ENCODE data around the gene ZDHHC1. TPM values are rescaled to one million over a fixed set of nuclear protein-coding genes. Genes with fewer than 3 reads are reported as not detected.

Gene ZDHHC1
- total RNA-seq, 2 donors from 2014 or later = 0.35 TPM; not detected in 1

- Mint-ChIP-seq H3K4me1 (peaks cover 30% of the 10 kb centered on the region), H3K4me3 (peak overlapping the region; percentile 65), H3K36me3 (ENCODE audit: low read depth) (peaks cover 5% of the 10 kb centered on the region), H3K27me3 (no peaks in the 10 kb centered on the region), H3K27ac (peak overlapping the region; percentile 88)
- DNase-seq (no peak), ATAC-seq (no peak)
- no peaks in the 10 kb centered on the region for H3K9me3 ChIP-seq (ENCODE audit: control insufficient read depth, low read length, poor library complexity, severe bottlenecking)
These were observed 40.3 kb upstream of the ZDHHC1 start for GRCh38 chr16:67456391-67457081.

GRCh38 chr16:67454852-67455251 lies 38.6 kb upstream of the ZDHHC1 start:
- no peak for DNase-seq

GRCh38 chr16:67454104-67454503 lies 37.8 kb upstream of the ZDHHC1 start:
- Mint-ChIP-seq H3K36me3 (ENCODE audit: low read depth) (peaks cover 7% of the 10 kb centered on the region), H3K4me3 (peak overlapping the region; percentile 36), H3K4me1 (peaks cover 37% of the 10 kb centered on the region), H3K27me3 (no peaks in the 10 kb centered on the region), H3K27ac (peak overlapping the region; percentile 77)
- no peak for DNase-seq
- no peaks in the 10 kb centered on the region for H3K9me3 ChIP-seq (ENCODE audit: control insufficient read depth, low read length, poor library complexity, severe bottlenecking)
- ATAC-seq = no peak

More at GRCh38 chr16:67454852-67455251, 38.6 kb upstream of the ZDHHC1 start:
- no peaks in the 10 kb centered on the region for H3K9me3 ChIP-seq (ENCODE audit: control insufficient read depth, low read length, poor library complexity, severe bottlenecking)
- Mint-ChIP-seq H3K4me3 (peak overlapping the region; percentile 61), H3K36me3 (ENCODE audit: low read depth) (peaks cover 7% of the 10 kb centered on the region), H3K27me3 (no peaks in the 10 kb centered on the region), H3K4me1 (peaks cover 32% of the 10 kb centered on the region), H3K27ac (peak overlapping the region; percentile 77)
- no peak for ATAC-seq

GRCh38 chr16:67451704-67452435 lies 35.6 kb upstream of the ZDHHC1 start:
- Mint-ChIP-seq H3K36me3 (ENCODE audit: low read depth) (peaks cover 7% of the 10 kb centered on the region), H3K4me3 (no peak overlapping the region), H3K4me1 (peaks cover 37% of the 10 kb centered on the region), H3K27me3 (no peaks in the 10 kb centered on the region), H3K27ac (no peak overlapping the region)
- DNase-seq = no peak
- H3K9me3 ChIP-seq (ENCODE audit: control insufficient read depth, low read length, poor library complexity, severe bottlenecking) = no peaks in the 10 kb centered on the region
- no peak for ATAC-seq

GRCh38 chr16:67451061-67451703 lies 34.9 kb upstream of the ZDHHC1 start:
- Mint-ChIP-seq H3K27ac (peak overlapping the region; percentile 65), H3K4me3 (peak overlapping the region; percentile 63), H3K4me1 (peaks cover 32% of the 10 kb centered on the region), H3K27me3 (no peaks in the 10 kb centered on the region), H3K36me3 (ENCODE audit: low read depth) (peaks cover 7% of the 10 kb centered on the region)
- H3K9me3 ChIP-seq (ENCODE audit: control insufficient read depth, low read length, poor library complexity, severe bottlenecking) = no peaks in the 10 kb centered on the region
- ATAC-seq (no peak), DNase-seq (no peak)

- ATAC-seq (no peak), DNase-seq (no peak)
- no peaks in the 10 kb centered on the region for H3K27me3 Mint-ChIP-seq
- no peaks in the 10 kb centered on the region for H3K9me3 ChIP-seq (ENCODE audit: control insufficient read depth, low read length, poor library complexity, severe bottlenecking)
- H3K36me3 Mint-ChIP-seq (ENCODE audit: low read depth) = peaks cover 9% of the 10 kb centered on the region
- peaks cover 31% of the 10 kb centered on the region for H3K4me1 Mint-ChIP-seq
- H3K27ac Mint-ChIP-seq = peak overlapping the region; percentile 65
- H3K4me3 Mint-ChIP-seq = no peak overlapping the region
These were observed 33.5 kb upstream of the ZDHHC1 start for GRCh38 chr16:67449739-67450138.

GRCh38 chr16:67449336-67449735 lies 33.1 kb upstream of the ZDHHC1 start:
- H3K4me3 Mint-ChIP-seq = no peak overlapping the region
- H3K9me3 ChIP-seq (ENCODE audit: control insufficient read depth, low read length, poor library complexity, severe bottlenecking) = no peaks in the 10 kb centered on the region
- H3K4me1 Mint-ChIP-seq = peaks cover 31% of the 10 kb centered on the region
- H3K27ac Mint-ChIP-seq = peak overlapping the region; percentile 34
- ATAC-seq (no peak), DNase-seq (no peak)
- peaks cover 10% of the 10 kb centered on the region for H3K36me3 Mint-ChIP-seq (ENCODE audit: low read depth)
- H3K27me3 Mint-ChIP-seq = no peaks in the 10 kb centered on the region

GRCh38 chr16:67448580-67448979 lies 32.3 kb upstream of the ZDHHC1 start:
- peak overlapping the region; percentile 34 for H3K27ac Mint-ChIP-seq
- peaks cover 7% of the 10 kb centered on the region for H3K36me3 Mint-ChIP-seq (ENCODE audit: low read depth)
- ATAC-seq = no peak

GRCh38 chr16:67447508-67448076 lies 31.3 kb upstream of the ZDHHC1 start:
- Mint-ChIP-seq H3K4me3 (no peak overlapping the region), H3K4me1 (peaks cover 30% of the 10 kb centered on the region), H3K27ac (no peak overlapping the region), H3K36me3 (ENCODE audit: low read depth) (peaks cover 5% of the 10 kb centered on the region), H3K27me3 (no peaks in the 10 kb centered on the region)
- DNase-seq (peak in 2 of 3 donors; percentile 27 to 45), ATAC-seq (peak; percentile 62)
- no peaks in the 10 kb centered on the region for H3K9me3 ChIP-seq (ENCODE audit: control insufficient read depth, low read length, poor library complexity, severe bottlenecking)

More at GRCh38 chr16:67448580-67448979, 32.3 kb upstream of the ZDHHC1 start:
- no peak for DNase-seq
- Mint-ChIP-seq H3K4me1 (peaks cover 30% of the 10 kb centered on the region), H3K27me3 (no peaks in the 10 kb centered on the region), H3K4me3 (no peak overlapping the region)
- H3K9me3 ChIP-seq (ENCODE audit: control insufficient read depth, low read length, poor library complexity, severe bottlenecking) = no peaks in the 10 kb centered on the region

GRCh38 chr16:67446968-67447507 lies 30.8 kb upstream of the ZDHHC1 start:
- Mint-ChIP-seq H3K27me3 (no peaks in the 10 kb centered on the region), H3K4me1 (peaks cover 30% of the 10 kb centered on the region), H3K27ac (no peak overlapping the region), H3K4me3 (no peak overlapping the region), H3K36me3 (ENCODE audit: low read depth) (peaks cover 5% of the 10 kb centered on the region)
- ATAC-seq (no peak), DNase-seq (no peak)
- H3K9me3 ChIP-seq (ENCODE audit: control insufficient read depth, low read length, poor library complexity, severe bottlenecking) = no peaks in the 10 kb centered on the region

- no peaks in the 10 kb centered on the region for H3K9me3 ChIP-seq (ENCODE audit: control insufficient read depth, low read length, poor library complexity, severe bottlenecking)
- no peak for ATAC-seq
- Mint-ChIP-seq H3K27me3 (no peaks in the 10 kb centered on the region), H3K36me3 (ENCODE audit: low read depth) (peaks cover 8% of the 10 kb centered on the region), H3K27ac (no peak overlapping the region), H3K4me3 (no peak overlapping the region), H3K4me1 (peaks cover 30% of the 10 kb centered on the region)
- DNase-seq = no peak
These were observed 29.9 kb upstream of the ZDHHC1 start for GRCh38 chr16:67445913-67446907.

GRCh38 chr16:67445441-67445912 lies 29.2 kb upstream of the ZDHHC1 start:
- peaks cover 6% of the 10 kb centered on the region for H3K36me3 Mint-ChIP-seq (ENCODE audit: low read depth)
- H3K27ac Mint-ChIP-seq = no peak overlapping the region
- H3K27me3 Mint-ChIP-seq = no peaks in the 10 kb centered on the region
- ATAC-seq (no peak), DNase-seq (no peak)
- H3K4me1 Mint-ChIP-seq = peaks cover 25% of the 10 kb centered on the region
- H3K4me3 Mint-ChIP-seq = no peak overlapping the region
- H3K9me3 ChIP-seq (ENCODE audit: control insufficient read depth, low read length, poor library complexity, severe bottlenecking) = no peaks in the 10 kb centered on the region
